WERI-Rb-1 (cell line): ENCODE measurements around the gene MAP2K2.

Source experiments
- DNase-seq: peaks from one replicate; pipeline ENCODE4 v3.0.0-alpha.2; 2020
- H3K27ac ChIP-seq: fragments of 250-450 bp; sonication (Bioruptor Pico); 2 replicates; pipeline ENCODE4 v1.5.1; 2020; ENCODE audit warnings: mild to moderate bottlenecking, moderate library complexity
- H3K27me3 ChIP-seq: fragments of 250-450 bp; sonication (Bioruptor Pico); 2 replicates; pipeline ENCODE4 v1.5.1; 2021; ENCODE audit warnings: mild to moderate bottlenecking, low read depth, moderate library complexity; ENCODE audit not compliant: insufficient read depth, severe bottlenecking
- H3K36me3 ChIP-seq: fragments of 250-450 bp; sonication (Bioruptor Pico); 2 replicates; pipeline ENCODE4 v1.5.1; 2020; ENCODE audit warnings: mild to moderate bottlenecking, moderate library complexity
- H3K4me3 ChIP-seq: 2 replicates; pipeline ENCODE4 v1.5.1; 2011; ENCODE audit warnings: low read depth, mild to moderate bottlenecking, control low read depth, low read length
- H3K9me3 ChIP-seq: fragments of 250-450 bp; sonication (Bioruptor Pico); 2 replicates; pipeline ENCODE4 v1.5.1; 2021; ENCODE audit warnings: mild to moderate bottlenecking, moderate library complexity; ENCODE audit not compliant: severe bottlenecking
- CTCF ChIP-seq: IDR thresholded peaks from 2 replicates; pipeline ENCODE4 v1.5.1; 2011; ENCODE audit warnings: low read depth, mild to moderate bottlenecking, control low read depth, inconsistent platforms, low read length

The MAP2K2 gene

DNA sequence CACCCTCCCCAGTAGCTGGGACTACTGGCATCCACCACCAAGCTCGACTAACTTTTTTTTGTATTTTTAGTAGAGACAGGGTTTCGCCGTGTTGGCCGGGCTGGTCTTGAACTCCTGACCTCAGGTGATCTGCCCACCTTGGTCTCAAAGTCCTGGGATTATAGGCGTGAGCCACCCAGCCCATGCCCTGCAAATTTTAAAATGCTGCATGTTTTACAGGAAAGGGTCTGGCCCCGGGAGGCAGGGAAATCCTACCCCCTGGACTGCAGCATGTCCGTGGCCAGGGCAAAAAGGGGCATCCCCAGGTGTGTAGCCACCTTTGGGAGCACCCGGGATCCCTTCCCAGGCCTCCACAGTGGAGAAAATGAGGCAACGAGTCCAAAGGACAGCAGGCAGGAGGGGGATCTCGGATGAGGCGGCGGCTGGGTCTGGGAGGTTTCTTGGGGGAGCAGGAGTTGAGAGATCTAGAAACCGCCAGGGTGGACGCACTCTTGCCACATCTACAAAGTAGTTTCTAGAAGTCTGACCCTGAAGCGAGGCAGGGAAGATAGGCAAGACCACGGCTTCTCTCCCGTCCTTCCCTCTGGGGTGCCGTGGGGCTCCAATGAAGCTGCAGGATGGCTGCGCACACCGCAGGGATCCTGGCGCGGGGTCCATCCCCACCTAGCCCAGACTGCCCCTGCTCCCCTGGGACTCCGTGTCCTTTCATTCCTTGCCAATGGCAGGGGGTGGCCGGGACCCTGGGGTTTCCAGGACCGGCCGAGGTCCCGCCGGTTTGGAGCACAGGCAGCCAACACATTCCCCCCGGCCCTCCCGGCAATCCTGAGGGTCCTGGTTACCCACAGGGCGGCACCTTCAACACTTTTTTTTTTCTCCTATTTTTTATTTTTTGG lies 35.9 kb downstream of the MAP2K2 start:
- Histone ChIP-seq H3K36me3 (peaks cover 22% of the 10 kb centered on the region), H3K4me3 (no peak overlapping the region), H3K27me3 (no peaks in the 10 kb centered on the region), H3K27ac (0 out of 2 replicates have a peak overlapping the region, but pooled peaks have one; percentile 29), H3K9me3 (no peaks in the 10 kb centered on the region)
- TF ChIP-seq CTCF: no peak
- no peak for DNase-seq

DNA sequence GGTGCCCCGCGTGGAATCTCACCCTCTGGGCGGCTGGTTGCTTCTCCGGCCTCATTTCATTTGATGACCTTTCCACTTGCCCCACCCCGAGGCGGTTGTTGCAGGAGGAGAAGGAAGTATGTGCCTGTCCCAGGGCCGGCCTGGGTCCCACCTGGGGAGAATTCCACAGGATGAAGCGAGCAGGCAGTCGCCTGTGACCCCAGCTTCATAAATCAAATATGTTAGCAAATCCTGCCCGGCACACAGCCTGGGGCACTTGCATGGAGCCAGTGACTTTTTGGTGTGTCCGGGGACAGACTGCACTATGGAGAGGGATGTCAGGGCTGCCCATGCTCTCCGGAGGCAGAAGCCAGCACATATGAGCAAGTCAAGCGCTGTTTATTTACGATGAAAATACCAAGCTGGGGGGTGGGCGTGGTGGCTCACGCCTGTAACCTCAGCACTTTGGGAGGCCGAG lies 37.5 kb downstream of the MAP2K2 start:
- no peak overlapping the region for H3K4me3 ChIP-seq
- H3K27ac ChIP-seq: 0 out of 2 replicates have a peak overlapping the region, but pooled peaks have one; percentile 29
- no peaks in the 10 kb centered on the region for H3K9me3 ChIP-seq
- peaks cover 9% of the 10 kb centered on the region for H3K36me3 ChIP-seq
- TF ChIP-seq CTCF: no peak
- H3K27me3 ChIP-seq: no peaks in the 10 kb centered on the region
- DNase-seq: no peak

DNA sequence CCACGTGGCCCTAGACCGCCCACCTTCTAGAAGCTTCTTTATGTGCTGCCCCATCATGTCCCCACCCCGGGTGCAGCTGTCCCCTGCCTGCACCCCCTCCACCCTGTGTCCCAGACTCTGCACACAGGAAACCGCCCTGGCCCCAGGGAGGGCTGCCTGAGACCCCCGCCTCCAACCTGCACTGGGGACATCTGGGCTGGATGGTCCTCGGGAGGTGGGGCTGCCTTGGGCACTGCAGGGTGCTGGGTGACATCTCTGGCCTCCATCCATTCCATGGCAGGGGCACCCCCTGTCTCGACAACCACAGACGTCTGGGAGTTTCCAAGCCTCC lies 39.4 kb downstream of the MAP2K2 start:
- no peak overlapping the region for H3K27ac ChIP-seq
- no peaks in the 10 kb centered on the region for H3K27me3 ChIP-seq
- H3K4me3 ChIP-seq: no peak overlapping the region
- H3K36me3 ChIP-seq: peaks cover 4% of the 10 kb centered on the region
- H3K9me3 ChIP-seq: no peaks in the 10 kb centered on the region
- no peak for DNase-seq
- TF ChIP-seq CTCF: no peak

- no peak overlapping the region for H3K27ac ChIP-seq
- no peaks in the 10 kb centered on the region for H3K9me3 ChIP-seq
- no peaks in the 10 kb centered on the region; the same call in 1 of the 2 replicates for H3K36me3 ChIP-seq
- H3K27me3 ChIP-seq: no peaks in the 10 kb centered on the region
- no peak for TF ChIP-seq CTCF
- DNase-seq: no peak
- H3K4me3 ChIP-seq: no peak overlapping the region
Observed at GRCh38 chr19:4083677-4084546, 40.0 kb downstream of the MAP2K2 start.

DNA sequence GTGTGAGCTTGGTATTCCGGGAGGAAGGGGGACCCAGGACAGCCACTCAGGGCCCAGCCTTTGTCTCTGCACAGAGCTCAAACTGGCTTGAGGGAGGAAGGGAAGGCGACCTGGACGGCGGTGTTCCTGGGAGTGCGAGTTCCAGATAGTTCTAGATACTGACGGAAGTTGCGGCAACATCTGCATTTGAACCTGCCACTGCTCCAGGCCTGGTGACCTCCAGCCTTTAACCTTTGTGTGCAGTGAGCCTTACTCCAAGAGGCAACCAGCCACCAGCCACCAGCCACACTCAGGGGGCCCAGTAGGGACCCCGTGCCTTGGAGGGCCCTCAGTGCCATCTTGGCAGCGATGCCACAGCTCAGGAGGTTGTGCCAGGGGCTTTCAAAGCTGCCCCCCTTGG lies 41.8 kb downstream of the MAP2K2 start:
- H3K27ac ChIP-seq: no peak overlapping the region
- H3K27me3 ChIP-seq: no peaks in the 10 kb centered on the region
- DNase-seq: no peak

More for the DNA sequence above, 41.8 kb downstream of the MAP2K2 start:
- Histone ChIP-seq H3K36me3 (no peaks in the 10 kb centered on the region), H3K9me3 (no peaks in the 10 kb centered on the region), H3K4me3 (no peak overlapping the region)
- TF ChIP-seq CTCF: no peak
